Cortex of kidney (tissue), 1 donor: ENCODE measurements around the gene SYNJ2.
"Not testable (repeated sequence)": the region's sequence is repeated elsewhere in the genome, so short reads cannot be mapped to it uniquely, and the experiment has no call there.

ENCODE experiments used
- DNase-seq: peaks from one replicate; lab custom pipeline; 2025; lab: John Stamatoyannopoulos, UW

The SYNJ2 gene

DNA sequence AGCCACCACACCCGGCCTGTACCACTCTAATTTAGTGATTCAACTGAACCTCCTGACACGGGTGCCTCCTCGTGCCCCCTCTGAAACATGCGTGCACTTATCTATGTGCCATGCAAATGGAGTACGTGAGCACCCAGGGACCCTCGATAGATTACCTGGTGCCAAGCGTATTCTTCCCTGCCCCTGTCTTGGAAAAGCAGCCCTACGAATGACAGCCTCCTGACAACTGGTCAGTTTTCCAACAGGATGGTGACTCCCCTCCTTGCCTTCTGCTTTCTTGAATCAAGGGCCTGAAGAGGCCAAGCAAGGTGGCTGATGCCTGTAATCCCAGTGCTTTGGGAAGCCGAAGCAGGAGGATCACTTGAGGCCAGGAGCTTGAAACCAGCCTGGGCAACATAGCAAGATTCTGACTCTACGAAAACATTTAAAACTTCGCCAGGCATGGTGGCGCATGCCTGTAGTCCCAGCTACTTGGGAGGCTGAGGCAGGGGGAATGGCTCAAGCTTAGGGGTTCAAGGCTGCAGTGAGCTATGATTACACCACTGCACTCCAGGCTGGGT is 25.4 kb upstream of the SYNJ2 start:
- no peak for DNase-seq

GRCh38 chr6:157959451-157960227 is 22.0 kb upstream of the SYNJ2 start:
- DNase-seq, result no peak

DNA sequence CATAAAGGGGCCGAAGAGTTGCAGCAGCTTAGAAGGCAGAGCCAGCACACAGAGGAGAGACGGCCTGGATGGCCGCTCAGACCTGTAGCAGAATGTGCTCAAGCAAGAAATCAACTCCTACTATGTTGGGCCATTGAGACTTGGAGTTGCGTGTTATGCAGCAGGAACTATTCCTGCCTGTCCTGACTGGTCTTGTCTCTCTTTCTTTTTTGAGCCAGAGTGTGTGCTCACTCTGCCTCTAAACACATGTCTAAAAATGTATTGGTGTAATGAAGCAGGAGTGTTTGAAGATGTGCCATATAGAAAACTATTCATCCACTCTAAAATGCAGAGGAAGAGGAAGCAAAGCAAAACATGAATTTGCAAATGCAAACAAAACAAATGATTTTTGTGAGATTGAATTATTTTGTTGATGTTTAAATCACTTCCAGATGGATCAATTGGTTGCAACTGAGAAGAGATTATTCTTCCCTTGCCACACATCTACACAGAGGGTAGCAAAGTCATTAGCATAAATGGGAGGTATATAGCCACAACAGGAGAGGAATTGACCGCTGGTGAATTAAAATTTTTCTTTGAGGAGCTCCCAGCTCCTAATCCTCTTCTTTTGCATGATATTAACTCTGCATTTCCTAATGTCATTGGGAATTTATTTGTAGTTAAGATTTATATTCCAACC is 20.4 kb upstream of the SYNJ2 start:
- no peak for DNase-seq

GRCh38 chr6:157961832-157962575 is 19.7 kb upstream of the SYNJ2 start:
- DNase-seq, result no peak

GRCh38 chr6:157962601-157963302 is 18.9 kb upstream of the SYNJ2 start:
- DNase-seq, result no peak

- DNase-seq, result no peak
Measured at GRCh38 chr6:157964100-157964499, 17.6 kb upstream of the SYNJ2 start.

GRCh38 chr6:157965387-157965786 is 16.3 kb upstream of the SYNJ2 start:
- DNase-seq, result no peak

GRCh38 chr6:157966589-157966977 is 15.1 kb upstream of the SYNJ2 start:
- DNase-seq, result no peak

DNA sequence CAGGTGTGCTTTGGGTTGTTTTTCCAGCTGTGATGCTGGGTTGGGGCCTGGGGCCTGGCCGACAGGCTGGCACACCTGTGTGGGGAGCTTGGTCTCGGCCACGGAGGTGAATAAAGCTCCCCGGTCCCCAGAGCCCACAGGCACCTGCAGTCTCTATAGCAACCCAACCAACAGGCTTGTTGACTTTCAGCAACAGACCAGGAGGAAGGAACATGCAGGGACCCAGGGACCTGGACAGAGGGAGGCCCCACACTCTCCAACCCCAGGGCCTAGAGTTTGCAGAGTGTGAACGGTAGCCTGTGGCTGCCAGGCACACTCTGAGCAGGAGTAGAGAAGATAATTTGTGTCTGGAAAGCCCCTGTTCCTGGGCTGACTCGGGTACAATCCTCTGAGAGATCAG is 14.6 kb upstream of the SYNJ2 start:
- no peak for DNase-seq

- DNase-seq, result no peak
Measured at GRCh38 chr6:157967486-157967885, 14.2 kb upstream of the SYNJ2 start.

GRCh38 chr6:157972177-157972576 is 9.5 kb upstream of the SYNJ2 start:
- not testable (repeated sequence) for DNase-seq

DNA sequence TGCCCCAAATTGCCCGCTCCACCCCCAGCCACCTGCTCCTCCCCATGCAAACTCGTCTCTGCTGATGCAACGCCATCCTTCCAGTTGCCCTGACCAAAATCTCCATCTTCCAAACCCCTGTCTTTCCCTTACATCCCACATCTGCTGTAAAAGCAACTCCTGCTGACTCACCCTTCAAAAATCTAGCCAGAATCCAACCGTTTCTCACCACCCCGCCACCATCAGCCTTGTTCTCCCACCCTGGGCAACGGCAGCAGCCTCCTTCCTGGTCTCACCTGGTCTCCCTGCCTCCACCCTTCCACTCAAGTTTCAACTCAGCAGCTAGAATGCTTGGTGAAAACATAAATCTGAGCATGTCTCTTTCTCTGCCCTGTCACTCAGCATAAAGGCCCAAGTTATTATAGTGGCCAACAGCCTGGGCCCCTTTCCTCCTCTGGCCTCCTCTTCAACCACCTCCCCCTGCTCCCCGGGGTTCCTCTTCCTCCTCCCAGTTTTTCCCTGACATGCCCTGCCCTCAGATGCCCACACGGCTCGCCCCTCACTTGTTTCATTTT is 7.2 kb upstream of the SYNJ2 start:
- DNase-seq, result no peak

GRCh38 chr6:157974967-157975366 is 6.7 kb upstream of the SYNJ2 start:
- no peak for DNase-seq

- no peak for DNase-seq
Measured at GRCh38 chr6:157975456-157975855, 6.2 kb upstream of the SYNJ2 start.

DNA sequence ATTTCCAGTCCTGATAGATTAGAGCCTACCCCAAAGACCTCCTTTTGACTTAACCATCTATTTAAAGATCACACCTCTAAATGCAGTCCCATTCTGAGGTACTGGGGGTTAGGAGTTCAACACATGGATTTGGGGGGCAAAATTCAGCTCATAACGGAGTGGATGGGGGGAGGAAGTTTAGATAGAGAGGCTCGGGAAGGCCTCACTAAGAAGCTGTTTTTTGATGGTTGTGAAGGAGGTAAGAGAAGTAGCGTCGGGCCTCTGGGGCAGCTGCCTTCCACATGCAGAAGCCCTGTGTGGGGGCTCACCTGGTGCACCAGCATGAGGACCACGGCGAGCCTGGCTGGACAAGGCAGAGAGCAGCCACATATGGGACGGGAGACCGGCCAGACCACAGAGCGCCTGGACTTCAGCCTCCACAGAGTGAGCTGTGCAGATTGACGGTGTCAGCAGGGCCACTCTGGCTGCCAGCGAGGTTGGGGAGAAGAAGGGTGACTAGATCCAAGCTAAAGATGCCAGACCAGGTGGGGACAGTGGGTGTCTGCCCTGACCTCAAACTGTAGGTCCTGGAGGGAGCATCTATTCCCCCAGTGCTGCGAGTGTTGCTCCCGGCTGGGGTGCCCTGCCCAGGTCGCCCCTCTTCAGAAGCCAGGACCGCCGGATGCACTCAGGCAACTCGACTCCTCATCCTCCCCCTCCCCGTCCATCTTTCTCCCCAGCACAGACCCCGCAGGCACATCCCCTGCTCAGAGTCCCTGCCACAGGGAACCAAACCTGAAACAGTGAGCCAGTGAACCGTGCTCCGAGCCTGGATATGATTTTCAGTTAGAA is 5.1 kb upstream of the SYNJ2 start:
- no peak for DNase-seq

DNA sequence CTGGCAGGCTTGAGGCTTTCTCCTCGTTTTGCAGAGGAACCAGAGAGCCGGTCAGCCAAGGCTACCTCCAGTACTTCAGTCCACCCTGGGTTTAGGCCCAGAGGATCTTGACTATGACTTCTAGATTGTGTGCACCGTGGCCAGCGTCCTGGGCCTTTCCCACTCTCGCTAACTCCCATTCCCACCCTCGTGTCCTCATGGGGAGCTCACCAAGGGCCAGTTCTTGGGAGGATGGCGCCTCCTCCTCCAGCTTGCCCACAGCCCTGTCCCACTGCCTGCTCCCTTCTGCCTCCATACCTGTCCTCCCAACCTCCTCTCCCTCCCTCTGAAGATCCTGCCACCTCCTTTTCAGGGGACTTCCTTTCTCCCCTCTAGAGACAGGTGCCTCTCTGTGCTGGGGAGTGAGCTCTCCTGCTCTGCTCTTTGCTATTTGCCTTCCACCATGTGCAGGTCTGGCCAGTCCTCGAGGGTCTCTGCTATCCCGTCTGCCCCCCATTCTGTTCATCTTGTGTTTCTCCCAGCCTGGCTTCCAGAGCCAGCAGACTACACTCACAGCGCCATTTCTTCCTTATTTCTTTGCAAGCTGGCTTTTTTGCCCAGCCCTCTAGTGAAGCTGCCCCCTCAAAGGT is 4.4 kb upstream of the SYNJ2 start:
- no peak for DNase-seq

GRCh38 chr6:157978021-157978783 is 3.5 kb upstream of the SYNJ2 start:
- DNase-seq, result no peak

DNA sequence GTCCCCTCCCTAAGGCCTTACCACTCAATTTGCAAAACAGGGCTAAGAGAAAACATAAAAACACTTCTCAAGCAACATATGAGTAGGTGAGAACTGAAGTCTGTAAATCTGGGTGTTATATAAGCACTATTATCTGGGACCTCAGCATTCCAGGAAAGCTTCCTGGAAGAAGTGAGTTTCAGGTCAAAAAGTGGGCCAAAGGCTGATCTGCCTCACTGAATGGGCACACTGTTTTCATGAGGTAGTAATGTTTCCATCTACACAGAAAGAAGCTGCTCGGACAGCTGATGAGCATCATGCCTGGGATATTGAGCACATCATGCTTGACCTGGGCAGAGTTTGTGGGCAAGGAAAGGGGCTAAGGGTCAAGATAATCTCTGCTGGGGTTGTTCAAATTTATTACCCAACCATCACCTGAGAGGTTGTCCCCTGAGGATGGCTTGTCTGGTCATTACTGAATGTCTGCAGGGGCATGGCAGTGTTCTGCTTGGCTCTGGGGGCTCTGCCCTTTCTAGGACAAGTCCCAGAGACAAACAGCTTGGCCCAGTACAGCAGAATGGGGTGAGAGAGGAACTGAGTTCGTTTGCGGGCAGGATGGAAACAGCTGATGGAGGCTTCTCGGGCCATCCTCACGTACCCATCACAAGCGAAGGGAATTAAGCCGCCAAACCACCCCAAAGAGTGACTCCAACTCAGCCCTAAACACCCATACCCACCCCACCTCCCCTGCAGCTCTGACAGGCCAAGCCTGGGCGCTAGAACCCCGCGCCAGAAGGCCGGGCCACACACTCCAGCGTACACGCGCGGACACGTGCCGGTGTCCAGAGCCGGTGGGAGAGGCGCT is 1.2 kb upstream of the SYNJ2 start:
- no peak for DNase-seq

DNA sequence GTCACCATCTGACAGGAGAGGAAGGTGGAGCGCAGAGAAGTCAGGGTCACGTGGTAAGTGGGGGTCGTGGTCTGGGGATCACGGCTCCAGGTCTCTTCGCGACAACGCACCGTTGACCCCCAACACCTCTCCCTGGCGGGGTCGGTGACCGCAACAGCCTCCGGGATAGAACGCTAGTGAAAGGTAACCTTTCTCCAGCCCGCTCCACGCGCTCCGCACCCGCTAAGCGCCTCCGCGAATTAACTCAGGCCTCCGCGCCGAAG is 600 bp upstream of the SYNJ2 start:
- no peak for DNase-seq
